ENCODE measurements around the gene SH3BP2.

The SH3BP2 gene

DNA sequence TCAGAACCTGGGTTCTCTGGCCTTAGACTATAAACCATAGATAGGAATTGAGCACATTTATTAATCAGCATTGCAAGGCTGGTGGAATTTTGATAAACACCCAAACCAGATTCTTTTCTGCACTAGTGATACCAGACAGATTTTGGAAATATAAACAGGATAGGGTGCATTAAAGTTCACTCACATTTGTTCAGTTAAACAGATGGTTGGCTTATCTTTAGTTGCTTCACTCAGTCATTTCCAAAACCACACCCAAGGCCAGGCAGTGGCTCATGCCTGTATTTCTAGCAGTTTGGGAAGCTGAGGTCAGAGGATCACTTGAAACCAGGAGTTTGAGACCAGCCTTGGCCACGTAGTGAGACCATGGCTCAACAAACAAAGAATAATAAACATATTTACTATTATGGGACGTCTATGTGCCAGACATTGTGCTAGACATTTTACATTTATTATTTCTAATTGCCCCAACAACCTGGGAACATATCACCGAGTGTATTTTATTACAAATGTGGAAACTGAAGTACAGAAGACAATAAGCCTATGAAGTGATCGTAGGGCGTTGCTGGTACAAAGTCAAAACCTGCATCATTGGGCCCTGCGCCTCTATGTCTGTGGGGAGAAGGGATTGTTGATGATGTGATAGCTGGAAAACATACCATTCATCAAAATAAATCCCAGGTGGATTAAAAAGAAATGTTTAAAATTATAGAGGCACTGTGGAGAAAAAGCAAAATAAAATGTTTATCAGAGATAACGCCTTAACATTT is 65.7 kb downstream of the SH3BP2 start:
- no peak for DNase-seq

DNA sequence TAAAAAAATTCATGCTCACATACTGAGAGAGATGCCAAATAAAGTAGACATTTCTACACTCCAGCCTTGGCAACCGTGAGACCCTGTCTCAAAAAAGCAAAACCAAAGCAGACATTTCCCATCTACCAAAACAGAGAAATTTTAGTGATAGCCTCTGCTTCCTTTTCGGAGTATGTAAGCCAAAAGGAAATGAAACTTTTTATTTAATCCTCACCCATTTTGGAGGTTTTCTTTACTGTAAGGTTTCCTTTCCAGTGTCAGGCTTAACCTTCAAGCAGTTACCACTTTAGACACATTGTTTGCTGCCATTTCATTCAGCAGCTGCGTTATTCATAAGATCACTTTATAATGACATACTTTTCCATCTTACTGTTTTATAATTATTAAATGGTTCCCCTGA is 66.6 kb downstream of the SH3BP2 start:
- DNase-seq = no peak

DNA sequence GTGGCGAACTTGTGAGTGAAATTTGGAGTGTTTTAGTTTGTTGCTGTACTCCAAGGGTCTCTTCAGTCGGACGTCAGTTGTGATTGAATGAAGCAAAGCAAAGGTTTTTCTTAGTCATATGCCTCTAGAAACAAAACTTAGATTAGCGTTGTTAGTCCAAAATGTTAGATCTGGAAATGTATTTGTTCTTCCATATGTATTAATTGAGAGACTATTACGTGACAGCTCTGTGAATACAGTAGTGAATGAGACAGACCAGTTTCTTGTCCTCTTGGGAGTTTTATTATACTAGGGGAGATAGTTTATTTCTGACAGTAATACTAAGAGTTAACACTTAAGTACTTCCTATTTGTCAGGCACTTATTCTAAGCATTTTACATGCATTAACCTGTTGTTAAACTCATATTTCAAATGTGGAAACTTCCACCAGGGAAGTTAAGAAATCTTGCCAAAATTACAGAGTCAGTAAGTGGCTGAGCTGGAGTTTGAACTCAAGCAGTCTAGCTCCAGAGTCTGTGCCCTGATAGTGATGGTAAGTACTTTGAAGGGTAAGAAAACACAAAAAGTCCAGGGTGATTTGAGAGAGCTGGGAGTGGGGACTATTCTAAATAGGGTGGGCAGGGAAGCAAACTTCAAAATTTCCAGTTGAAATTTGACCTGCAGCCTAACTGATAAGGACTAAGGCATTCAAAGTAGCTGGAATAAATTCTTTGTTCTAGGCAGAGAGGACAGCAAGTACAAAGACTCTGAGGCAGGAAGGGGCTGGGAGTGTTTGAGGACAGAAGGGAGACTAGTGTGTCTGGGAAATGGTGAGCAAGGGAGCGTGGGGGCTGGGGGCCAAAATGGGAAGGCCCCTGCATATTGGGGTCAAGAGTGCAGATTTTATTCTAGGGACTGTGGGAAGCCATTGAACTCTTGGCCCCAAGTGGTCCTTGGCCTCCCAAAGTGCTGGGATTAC is 67.8 kb downstream of the SH3BP2 start:
- DNase-seq = no peak

DNA sequence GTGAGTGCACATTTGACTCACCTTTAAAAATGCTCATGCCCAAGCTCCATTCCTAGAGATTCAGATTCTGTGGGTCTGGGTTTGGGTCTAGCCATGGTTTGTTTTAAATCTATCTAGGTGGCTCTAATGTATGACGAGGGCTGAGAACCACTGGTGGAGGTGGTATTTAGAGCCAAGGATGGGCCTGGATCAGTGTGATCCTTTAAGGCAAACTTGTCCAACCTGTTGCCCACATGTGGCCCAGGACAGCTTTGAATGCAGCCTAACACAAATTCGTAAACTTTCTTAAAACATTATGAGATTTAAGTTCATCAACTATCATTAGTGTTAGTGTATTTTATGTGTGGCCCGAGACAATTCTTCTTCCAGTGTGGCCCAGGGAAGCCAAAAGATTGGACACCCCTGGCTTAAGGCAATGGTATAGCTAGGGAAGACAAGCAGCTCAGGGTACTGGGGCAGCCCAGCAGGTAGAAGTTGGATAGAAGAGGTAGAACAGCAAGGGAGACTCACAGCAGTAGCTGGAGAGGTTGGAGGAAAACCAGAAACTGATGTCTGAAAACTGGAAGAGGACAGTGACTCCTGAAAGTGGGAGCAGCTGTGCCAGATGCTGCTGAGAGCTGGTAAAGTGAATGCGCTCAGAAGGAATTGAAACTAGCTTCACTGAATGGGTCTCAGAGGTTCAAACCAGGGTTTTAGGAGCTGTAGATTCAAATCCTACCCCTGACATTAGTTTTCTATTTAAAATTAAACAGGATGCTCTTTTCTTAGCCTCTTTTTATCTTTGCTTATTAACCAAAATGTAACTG is 68.9 kb downstream of the SH3BP2 start:
- DNase-seq = no peak

DNA sequence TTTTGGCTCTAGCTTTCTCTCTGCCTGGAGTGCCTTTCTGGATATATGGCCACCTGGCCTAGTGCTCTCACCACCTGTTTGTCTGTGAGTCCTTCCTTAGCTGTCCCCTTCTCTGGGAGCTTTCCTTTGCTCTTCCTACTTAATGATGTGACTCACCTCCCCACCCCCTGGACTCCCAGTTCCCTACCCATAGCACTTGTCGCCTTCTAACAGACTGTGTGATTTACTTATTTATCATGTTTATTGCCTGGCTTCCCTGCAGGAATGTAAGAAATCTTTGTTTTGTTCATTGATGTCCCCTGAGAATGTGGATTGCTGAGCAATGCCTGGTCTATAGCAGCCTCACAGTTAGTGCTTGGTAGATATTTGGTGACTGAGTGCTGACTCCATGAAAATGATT is 69.6 kb downstream of the SH3BP2 start:
- no peak for DNase-seq

DNA sequence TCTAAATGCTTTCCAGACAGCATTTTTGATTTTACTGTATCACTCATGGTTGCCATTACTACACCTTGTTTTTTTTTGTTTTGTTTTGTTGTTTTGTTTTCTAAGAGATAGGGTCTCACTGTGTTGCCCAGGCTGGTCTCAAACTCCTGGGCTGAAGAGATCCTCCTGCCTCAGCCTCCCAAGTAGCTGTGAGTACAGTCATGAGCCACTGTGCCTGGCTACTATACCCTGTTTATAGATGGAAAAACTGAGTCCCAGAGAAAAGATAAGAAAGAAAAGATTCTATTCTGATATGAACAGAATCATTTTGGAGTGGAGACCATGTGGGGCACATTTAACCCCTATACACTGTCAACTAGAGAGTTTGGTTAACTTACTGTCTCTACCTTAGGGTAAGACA is 70.8 kb downstream of the SH3BP2 start:
- DNase-seq = no peak

DNA sequence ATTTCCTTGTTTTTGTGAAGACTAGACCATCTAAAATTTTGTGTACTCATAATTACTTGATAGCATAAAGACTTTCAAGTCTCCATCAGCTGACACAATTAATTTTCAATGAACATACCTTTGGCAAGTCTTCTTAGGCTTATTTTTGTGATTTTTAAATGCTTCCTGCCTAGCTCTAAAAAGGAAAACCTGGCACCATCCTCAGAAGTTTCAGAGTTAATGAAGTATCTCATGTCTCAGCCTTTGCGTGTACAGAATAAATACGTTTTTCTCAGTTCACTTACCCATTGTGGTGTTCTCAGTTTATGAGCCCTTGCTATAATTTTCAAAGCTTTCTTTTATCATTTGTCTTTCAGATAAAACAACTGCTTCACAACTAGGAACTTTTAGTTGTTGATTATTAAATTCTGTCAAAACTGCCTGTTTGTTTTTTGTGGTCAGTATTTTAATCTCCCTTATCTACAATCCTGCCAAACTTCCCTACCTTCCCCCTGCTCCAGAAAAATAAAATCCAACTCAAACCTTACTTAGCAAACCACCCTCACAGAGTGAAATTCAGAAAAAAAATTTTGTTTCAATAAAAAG is 72.4 kb downstream of the SH3BP2 start:
- no peak for DNase-seq

DNA sequence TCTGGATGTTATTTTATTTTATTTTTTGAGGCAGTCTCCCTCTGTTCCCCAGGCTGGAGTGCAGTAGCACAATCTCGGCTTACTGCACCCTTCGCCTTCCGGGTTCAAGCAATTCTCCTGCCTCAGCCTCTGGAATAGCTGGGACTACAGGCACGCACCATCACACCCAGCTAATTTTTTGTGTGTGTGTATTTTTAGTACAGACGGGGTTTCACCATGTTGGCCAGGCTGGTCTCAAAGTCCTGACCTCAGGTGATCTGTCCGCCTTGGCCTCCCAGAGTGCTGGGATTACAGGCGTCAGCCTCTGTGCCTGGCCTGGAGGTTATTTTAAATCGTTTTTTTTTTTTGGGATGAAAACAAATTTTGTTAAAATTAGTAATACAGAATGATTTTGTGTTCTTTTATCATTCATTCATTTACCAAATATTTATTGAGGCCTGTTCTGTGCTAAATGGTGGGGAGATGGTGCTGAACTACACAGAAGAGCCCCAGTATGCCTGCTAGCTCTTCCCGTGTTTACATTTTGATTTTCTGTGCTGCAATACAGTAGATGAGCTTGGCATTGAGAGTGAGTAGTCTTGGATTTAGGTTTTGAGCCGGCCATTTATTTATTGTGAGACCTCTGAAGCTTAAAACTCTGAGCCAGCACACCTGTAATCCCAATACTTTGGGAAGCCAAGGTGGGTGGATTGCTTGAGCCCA is 73.4 kb downstream of the SH3BP2 start:
- DNase-seq = no peak

DNA sequence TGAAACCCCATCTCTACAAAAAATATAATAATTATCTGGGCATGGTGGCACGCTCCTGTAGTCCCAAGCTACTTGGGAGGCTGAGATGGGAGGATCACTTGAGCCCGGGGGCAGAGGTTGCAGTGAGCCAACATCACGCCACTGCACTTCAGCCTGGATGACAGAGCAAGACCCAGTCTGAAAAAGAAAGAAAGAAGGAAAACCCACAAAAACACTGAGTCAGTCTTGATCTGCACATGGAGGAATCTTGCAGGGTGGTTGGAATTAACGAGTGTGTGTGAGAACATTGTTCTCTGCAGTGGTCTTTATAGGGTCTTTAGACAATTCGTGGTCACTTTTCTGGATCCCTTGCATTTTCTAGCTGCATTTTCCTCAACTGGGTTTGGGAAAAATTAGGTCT is 74.0 kb downstream of the SH3BP2 start:
- DNase-seq = no peak

DNA sequence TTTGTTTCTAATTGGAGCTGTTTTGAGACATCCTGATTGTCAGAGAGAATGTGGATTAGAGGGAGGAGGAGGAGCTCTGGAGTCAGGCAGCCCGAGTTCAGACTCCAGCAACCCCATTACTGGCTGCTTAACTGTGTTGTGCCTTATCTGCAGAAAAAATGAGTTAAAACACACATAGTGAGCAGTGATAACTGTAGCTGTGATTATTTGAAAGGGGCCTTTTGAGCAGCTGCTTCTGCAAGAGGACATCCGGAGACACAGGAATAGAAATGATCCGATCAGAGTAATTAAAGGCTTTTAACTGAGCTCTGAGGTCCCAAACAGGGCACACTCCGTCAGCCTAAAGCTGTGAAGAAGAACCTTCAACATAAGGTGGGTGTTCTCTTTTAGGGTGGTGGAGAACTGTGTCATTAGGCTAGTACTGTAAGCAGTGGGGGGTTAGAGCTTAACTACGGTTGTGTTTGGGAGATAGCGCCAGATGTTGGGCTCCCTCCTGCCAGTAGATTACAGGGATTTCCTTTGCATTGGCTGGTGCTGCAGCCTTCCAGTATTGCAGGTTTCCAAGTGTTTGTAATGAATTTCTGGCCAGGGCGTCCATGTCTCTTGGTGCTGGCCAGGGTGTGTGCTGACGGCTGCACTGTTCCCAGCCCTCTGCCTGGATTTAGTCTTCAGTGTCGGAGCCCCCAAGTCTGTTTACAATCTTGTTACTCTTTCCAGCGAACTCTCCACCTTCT is 75.0 kb downstream of the SH3BP2 start:
- DNase-seq = no peak

DNA sequence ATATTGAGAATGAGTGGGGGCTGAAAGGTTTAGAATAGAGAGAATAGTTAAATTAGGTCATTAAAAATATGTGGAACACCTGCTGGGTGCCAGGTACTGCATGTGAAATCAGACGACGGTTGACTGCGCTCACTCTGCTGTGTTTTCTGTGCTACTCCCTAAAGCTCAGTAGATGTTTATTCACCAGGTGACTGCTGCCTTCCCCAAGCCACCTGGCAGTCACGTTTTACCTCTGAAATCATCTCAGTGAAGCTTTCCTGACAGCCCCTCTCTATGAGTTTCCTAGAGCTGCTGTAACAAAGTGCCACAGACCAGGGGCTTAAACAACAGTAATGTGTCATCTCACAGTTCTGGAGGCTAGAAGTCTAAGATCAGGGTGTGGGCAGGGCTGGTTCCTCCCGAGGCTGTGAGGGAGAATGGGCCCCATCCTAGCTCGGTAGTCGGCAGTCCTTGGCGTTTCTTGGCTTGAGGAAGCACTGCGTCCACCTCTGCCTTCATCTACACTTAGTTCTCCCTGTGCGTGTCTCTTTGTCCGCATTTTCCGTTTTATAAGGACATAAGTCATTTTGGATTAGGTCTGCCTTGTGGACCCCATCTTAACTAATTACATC is 76.1 kb downstream of the SH3BP2 start:
- no peak for DNase-seq

DNA sequence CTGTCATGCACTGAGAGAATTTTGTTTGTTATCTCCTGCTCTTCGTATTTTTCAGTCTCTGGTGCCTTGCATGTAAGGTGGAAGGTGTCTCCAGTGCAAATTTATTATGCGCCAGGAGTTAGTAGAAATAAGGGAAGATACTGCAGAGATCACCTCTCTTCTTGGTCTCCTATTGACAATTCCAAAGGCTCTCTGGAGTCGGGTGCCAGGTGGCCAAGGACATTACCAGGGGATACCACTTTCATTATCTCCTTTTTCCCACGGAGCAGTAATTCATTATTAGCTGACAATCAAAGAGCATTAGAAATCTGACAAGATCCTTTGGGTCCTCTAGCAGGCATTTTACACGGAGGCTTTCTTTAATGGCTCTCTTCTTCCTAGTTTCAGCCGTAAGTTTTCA is 76.8 kb downstream of the SH3BP2 start:
- DNase-seq = no peak

DNA sequence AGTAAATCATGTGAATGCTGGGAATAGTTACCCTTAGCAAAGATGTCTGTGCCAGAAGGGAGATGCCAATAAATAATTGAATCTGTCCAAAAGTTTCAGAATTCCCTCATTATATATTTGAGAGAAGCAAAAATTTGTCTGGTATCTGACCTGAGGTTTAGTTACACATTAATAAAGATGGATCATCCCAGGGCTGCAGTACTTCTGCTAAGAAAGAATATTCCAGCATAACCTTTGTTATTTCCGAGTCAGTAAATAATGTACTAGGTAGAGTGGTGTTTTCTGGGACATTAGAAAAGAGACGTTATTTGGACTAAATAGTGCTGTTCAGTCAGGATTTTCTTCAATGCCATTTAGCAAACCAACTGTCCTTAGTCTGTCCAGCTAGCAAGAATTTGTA is 77.2 kb downstream of the SH3BP2 start:
- DNase-seq = no peak

DNA sequence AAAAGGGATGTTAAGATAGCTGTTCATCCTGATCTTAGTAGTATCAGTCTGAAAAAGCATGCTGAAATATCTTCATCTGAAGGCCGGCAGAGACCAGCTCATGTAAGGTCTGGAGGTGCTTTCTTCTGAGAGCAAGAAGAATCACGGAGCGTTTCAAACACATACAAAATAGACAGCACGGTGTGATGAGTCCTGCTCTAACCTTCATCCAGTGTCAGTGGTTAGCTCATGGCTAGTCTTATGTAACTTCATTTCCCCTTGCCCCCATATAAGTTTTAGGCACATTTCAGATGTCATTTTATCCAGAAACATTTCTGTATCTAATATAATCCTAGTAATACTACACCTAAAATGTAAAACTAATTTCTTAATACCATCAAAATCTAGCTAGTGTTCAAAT is 78.6 kb downstream of the SH3BP2 start:
- no peak for DNase-seq

DNA sequence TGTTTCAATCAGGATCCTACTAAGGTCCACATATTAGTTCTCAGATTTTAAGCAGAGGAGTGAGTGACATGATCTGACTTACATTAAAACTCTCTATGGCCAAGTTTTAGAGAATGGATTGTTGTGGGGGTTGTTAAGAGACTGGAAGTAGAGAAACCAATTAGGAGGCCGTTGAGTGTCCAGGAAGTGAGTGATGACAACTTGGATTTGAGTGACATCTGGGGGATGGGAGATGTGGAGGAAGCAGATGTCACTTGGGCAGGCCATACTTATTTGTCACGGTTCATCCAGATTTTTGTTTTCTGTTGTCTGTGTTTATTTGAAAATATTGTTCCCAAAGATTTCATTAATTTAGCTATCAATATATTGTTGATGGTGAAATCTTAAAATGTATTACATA is 79.0 kb downstream of the SH3BP2 start:
- no peak for DNase-seq

DNA sequence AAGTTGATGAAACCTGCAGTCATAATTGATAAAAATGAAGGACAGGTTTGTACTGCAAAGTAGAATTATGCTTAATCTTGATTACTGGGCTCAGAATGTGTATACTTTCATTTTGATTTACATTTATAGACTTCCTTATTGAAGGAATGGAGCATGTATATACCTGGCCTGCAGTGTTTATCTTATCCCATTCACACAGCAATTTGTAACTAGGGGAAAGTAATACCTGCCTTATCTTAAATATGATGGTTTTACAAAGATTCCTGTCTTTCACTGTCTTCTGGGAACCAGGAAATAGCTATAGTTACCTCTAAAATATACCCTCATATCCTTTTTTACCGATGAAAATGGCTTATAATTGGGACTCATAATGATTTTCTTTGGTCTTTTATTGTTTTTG is 80.4 kb downstream of the SH3BP2 start:
- DNase-seq = no peak

DNA sequence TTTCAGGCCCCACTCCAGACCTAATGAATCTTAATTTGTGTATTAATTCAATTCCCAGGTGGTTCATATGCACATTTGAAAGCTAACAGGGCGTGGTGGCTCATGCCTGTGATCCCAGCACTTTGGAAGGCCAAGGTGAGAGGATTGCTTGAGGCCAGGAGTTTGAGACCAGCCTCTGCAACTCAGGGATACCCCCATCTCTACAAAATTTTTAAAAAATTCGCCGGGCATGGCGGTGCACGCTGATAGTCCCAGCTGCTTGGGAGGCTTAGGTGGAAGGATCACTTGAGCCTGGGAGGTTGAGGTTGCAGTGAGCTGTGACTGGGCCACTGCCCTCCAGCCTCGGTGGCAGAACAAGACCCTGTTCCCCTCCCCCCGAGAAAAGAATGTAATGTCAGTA is 82.0 kb downstream of the SH3BP2 start:
- DNase-seq = no peak

DNA sequence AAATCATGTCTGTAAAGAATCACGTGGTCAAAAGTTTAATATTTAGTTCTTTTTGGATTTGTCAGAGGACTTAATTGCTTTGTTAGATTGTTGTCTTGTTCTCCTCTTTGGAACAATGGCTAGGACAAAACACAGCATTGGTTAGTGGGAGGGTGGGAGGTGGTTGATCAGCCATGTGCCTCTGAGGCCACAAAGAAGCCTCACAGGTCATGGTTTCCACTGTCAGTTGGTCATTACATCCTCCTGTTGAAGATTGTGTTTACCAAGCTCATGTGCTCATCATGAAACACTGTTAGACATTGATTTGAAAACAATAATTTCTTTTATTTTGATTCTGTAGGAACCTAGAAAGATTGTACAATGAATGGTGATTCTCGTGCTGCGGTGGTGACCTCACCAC is 82.7 kb downstream of the SH3BP2 start:
- no peak for DNase-seq

DNA sequence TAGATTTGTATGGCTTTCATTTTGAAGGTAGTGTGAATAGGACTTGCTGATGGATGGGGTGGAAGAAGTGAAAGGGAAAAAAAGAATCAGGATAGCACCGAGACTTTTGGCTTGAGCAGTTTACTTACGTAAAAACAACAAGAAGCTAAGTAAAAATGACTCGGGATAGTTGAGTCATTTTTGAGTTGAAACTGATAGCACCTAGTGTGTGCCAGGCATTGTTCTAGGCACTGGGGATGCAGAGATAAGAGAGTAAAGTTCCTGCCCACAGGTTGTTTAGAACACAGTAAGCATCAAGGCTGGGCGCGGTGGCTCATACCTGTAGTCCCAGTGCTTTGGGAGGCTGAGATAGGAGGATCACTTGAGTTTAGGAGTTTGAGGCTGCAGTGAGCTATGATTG is 85.5 kb downstream of the SH3BP2 start:
- peak in 1 of 2 donors; percentile 26 for DNase-seq

DNA sequence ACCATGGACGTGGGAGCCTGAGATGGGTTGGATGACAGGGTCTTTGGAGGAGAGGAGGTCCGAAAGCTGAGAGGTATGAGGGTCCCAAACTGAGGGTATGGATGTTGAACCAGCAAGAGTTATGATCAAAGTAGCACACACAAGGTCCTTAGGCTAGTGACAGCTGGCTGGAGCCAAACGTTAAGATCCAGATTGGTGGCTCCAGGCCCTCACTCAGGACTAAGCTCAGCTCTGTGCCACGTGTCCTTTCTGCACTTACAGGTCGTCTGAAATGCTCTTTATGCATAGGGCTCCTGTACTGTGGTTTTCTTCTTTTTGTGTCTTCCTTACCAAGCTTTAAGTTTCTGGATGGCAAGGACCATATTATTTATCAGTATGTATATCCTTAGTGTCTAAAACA is 86.1 kb downstream of the SH3BP2 start:
- no peak for DNase-seq

DNA sequence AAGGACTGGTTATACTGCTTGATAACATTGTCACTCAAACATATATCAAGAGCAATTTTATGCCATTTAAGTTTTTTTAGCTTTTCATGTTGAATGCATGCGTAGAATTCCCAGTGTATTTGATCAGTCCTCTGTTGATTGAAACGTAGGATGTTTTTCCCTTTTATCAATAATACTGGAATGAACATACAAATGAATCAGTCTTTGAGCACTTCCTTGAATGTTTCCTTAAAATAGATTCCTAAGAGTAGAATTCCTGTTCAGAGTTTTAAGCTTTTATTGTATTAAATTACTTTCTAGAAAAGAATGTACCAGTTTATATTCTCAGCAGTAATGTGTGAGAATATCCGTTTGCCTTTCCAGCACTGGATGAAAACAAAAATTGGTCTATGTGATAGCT is 88.5 kb downstream of the SH3BP2 start:
- DNase-seq = no peak

Data from stimulated activated CD4-positive, alpha-beta T cell treated with anti-CD3 and anti-CD28 coated beads, Interleukin-2, amount 100 ng/mL, for 24 hours (primary cell).